Right lobe of liver (tissue), 6 donors: ENCODE data around the gene NCAPD3. TPM values are rescaled to one million over a fixed set of nuclear protein-coding genes. Genes with fewer than 3 reads are reported as not detected.
A peak's percentile ranks its signal among the peaks of the same experiment; 100 is the strongest.

Experiments used
- ATAC-seq, 4 donors: fragments of 200-7000 bp; cut with Tn5 transposase; one replicate each; pipeline ENCODE4 v1.9.1; 2020; ENCODE audit warnings: mild to moderate bottlenecking in 4 of 4, moderate library complexity in 4 of 4
- DNase-seq, 3 donors: peaks; one replicate each; pipeline ENCODE4 v3.0.0-alpha.2; 2020
- H3K27ac ChIP-seq, 3 donors: fragments of 200-600 bp; one replicate each; pipeline ENCODE4 v1.8.0; 2022
- H3K27me3 ChIP-seq, 2 donors: fragments of 200-600 bp; one replicate each; pipeline ENCODE4 v1.8.0; 2022
- H3K36me3 ChIP-seq, 4 donors: fragments of 200-600 bp; sonication (generic) in 1 of 4; one replicate each; pipeline versions ENCODE4 v1.5.1 to v1.8.0; 2017 to 2022; ENCODE audit warnings: control low read depth in 1 of 4
- H3K4me1 ChIP-seq, 4 donors: fragments of 200-600 bp; sonication (generic) in 1 of 4; one replicate each; pipeline versions ENCODE4 v1.5.1 to v1.8.0; 2017 to 2022; ENCODE audit warnings: control low read depth in 1 of 4
- H3K4me3 ChIP-seq, 3 donors: fragments of 200-600 bp; one replicate each; pipeline ENCODE4 v1.8.0; 2022
- H3K9me3 ChIP-seq, 4 donors: fragments of 200-600 bp; sonication (generic) in 1 of 4; one replicate each; pipeline versions ENCODE4 v1.5.1 to v1.8.0; 2017 to 2022; ENCODE audit warnings: control low read depth in 1 of 4
- POLR2A ChIP-seq: fragments of 450-650 bp; IDR thresholded peaks from one replicate; pipeline ENCODE4 v1.6.1; 2017; ENCODE audit warnings: antibody characterized with exemption, mild to moderate bottlenecking
- WGBS: methylation state at CpG from one replicate; pipeline ENCODE4 v1.1.6; 2018; ENCODE audit warnings: low coverage, low lambda C conversion rate; ENCODE audit not compliant: insufficient coverage; ENCODE audit errors: missing lambda C conversion rate; 5-methylcytosine and 5-hydroxymethylcytosine counted together
- intact Hi-C, 2 donors: fragments of 100-400 bp; cut with DNase I; formaldehyde crosslinking; loops; one replicate each; pipeline versions ENCODE4 v1.11.2 to v1.14.1; 2022
- total RNA-seq, 6 experiments: library from RNA; depleted of rRNA in 2 of 6; stranded (reverse); fragments of >200 nt in 2 of 6; fragmentation: NEBNext Ultra II Directional in 3 of 6; extraction: Animal tissue kit (Norgen Biotek cat#: 25700) in 3 of 6; gene quantifications; one replicate each; pipeline versions ENCODE4 v1.1.0 to v1.2.4, GENCODE V29; 2016 to 2023
- TF ChIP-seq, protein P1 (sequence below), 4 donors: fragments of 200-600 bp in 3 of 4; fragments of 450-650 bp in 1 of 4; IDR thresholded peaks; one replicate each; pipeline versions ENCODE4 v1.5.1 to v1.8.0; 2016 to 2022; ENCODE audit warnings: antibody characterized with exemption in 4 of 4, mild to moderate bottlenecking in 2 of 4
- donor health status: DM: no; HTN: yes; CAD: no.
- donor health status: DM: no; HTN: no; CAD: no.
- donor health status: DM: no; HTN: no; CAD: no.
- donor health status: DM: no; HTN: yes; CAD: no.
- donor health status: DM: no; HTN: yes; CAD: no.

The NCAPD3 gene
- total RNA-seq, 6 experiments from 2014 or later, result 11.9 to 21.8 (median 15.5) TPM

DNA sequence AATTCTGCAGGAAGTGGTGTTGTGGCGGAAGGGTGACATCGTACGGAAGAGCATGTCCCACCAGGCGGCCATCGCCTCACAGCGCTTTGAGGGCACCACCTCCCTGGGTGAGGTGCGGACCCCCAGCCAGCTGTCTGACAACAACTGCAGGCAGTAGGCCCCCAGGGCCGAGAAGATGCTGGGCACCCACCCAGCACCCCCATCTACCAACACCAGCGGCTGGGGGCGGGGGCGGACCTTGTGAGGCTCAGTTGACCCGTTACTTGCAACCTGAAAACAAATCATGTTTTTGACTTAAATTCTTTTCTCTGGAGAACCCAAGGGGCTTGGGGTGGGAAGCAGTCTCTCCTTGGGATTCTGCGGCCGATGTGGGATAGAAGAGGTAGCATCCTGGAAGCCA is 21.7 kb upstream of the NCAPD3 start:
- no peak for TF ChIP-seq POLR2A
- TF ChIP-seq, protein P1, sequence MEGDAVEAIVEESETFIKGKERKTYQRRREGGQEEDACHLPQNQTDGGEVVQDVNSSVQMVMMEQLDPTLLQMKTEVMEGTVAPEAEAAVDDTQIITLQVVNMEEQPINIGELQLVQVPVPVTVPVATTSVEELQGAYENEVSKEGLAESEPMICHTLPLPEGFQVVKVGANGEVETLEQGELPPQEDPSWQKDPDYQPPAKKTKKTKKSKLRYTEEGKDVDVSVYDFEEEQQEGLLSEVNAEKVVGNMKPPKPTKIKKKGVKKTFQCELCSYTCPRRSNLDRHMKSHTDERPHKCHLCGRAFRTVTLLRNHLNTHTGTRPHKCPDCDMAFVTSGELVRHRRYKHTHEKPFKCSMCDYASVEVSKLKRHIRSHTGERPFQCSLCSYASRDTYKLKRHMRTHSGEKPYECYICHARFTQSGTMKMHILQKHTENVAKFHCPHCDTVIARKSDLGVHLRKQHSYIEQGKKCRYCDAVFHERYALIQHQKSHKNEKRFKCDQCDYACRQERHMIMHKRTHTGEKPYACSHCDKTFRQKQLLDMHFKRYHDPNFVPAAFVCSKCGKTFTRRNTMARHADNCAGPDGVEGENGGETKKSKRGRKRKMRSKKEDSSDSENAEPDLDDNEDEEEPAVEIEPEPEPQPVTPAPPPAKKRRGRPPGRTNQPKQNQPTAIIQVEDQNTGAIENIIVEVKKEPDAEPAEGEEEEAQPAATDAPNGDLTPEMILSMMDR (IDR thresholded peaks at IDR 0.05), result no peak
- intact Hi-C loops, result no loop called here
- DNase-seq (no peak), ATAC-seq (no peak)
- H3K36me3 ChIP-seq, result peaks cover 0 to 83% (median 16%) of the 10 kb centered on the region in 4 donors
- 82% methylated on average over 2 of the region's 14 CpGs for WGBS
- no peak overlapping the region for H3K27ac ChIP-seq
- H3K9me3 ChIP-seq, result no peaks in the 10 kb centered on the region
- H3K4me1 ChIP-seq, result peaks cover 0 to 9% (median 3%) of the 10 kb centered on the region in 4 donors
- no peak overlapping the region for H3K4me3 ChIP-seq
- H3K27me3 ChIP-seq, result no peaks in the 10 kb centered on the region

DNA sequence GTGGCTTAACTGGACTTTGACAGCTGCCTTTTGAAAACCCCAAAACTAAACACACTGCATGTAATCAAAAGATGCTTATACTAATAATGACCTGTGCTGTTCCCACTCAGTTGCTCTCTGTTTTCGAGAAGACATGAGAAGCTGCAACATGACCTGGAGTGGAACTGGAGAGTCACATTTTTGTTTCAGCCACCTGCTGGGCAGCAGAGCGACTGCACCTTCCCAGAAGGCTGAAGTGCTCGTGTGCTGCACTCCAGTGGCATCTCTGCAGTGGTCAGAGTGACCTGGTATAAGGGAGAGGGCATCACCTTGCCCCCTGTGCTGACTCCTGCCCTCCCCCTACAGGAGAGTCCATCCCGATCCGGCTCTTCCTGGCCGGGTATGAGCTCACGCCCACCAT is 20.8 kb upstream of the NCAPD3 start:
- intact Hi-C loops, result no loop called here
- H3K9me3 ChIP-seq, result no peaks in the 10 kb centered on the region
- DNase-seq (no peak), ATAC-seq (peak; percentile 75 to 86 (median 83))
- H3K4me1 ChIP-seq, result peaks cover 0 to under 1% (median 0%) of the 10 kb centered on the region in 4 donors
- H3K27ac ChIP-seq, result no peak overlapping the region
- no peak for TF ChIP-seq POLR2A
- TF ChIP-seq, protein P1 (IDR thresholded peaks at IDR 0.05), result peak; percentile 43 to 54 (median 50)
- H3K27me3 ChIP-seq, result no peaks in the 10 kb centered on the region
- WGBS, result 49% methylated on average over 5 of the region's 7 CpGs
- peaks cover 0 to 87% (median 16%) of the 10 kb centered on the region in 4 donors for H3K36me3 ChIP-seq
- H3K4me3 ChIP-seq, result no peak overlapping the region

DNA sequence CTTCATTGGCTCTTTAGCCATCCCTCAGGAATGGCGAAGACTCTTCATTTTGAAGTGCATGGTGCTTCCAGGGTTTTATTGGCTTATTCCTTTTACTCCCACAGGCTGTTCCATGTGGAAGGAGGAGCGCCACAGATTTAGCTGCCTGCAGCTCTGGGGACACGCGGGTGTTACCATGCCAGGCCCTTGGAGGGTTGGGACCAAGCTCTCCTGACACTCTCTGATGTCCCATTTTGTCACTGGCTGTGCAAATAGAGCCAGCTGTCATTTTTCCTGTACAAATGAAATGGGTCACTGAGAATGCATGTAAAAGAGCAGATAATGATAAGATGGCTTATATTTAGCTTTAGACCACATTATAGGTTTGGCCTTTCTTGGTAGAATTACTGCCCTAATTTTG is 20.1 kb upstream of the NCAPD3 start:
- peaks cover 0 to 87% (median 17%) of the 10 kb centered on the region in 4 donors for H3K36me3 ChIP-seq
- no peak for DNase-seq
- no peak overlapping the region for H3K27ac ChIP-seq
- intact Hi-C loops, result no loop called here
- H3K9me3 ChIP-seq, result no peaks in the 10 kb centered on the region
- H3K27me3 ChIP-seq, result no peaks in the 10 kb centered on the region
- no peak overlapping the region for H3K4me3 ChIP-seq
- H3K4me1 ChIP-seq, result no peaks in the 10 kb centered on the region
- no peak for ATAC-seq
- 93% methylated on average over 4 of the region's 4 CpGs for WGBS
- TF ChIP-seq POLR2A, result no peak
- TF ChIP-seq, protein P1 (IDR thresholded peaks at IDR 0.05), result no peak

DNA sequence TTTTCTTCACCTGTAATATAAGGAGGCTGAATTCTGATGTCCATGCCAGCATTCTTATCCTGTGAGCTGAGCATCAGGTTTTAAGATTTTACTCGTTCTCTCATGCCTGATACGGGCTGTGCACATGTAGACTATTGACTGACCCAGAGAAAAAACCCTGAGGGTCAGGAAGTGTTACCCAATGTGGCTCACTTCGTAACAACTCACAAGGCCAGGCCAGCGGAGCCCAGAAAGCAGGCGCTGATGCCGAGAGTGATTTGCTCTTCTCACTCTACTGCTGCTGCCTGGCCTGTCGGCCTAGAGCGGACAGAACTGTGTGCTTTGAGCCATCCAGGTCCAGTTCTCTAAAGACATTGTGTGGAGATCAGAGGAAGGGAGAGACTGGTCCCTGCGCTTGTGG is 18.6 kb upstream of the NCAPD3 start:
- WGBS, result 24% methylated on average over 9 of the region's 9 CpGs
- ATAC-seq, result peak in 1 of 4 donors; percentile 52
- Histone ChIP-seq H3K4me3 (no peak overlapping the region), H3K27me3 (no peaks in the 10 kb centered on the region), H3K36me3 (peaks cover 0 to 73% (median 12%) of the 10 kb centered on the region in 4 donors), H3K4me1 (no peaks in the 10 kb centered on the region), H3K27ac (no peak overlapping the region), H3K9me3 (no peaks in the 10 kb centered on the region)
- intact Hi-C loops, result no loop called here
- DNase-seq, result peak in 1 of 3 donors; percentile 71
- TF ChIP-seq, protein P1 (IDR thresholded peaks at IDR 0.05), result no peak
- TF ChIP-seq POLR2A, result no peak

DNA sequence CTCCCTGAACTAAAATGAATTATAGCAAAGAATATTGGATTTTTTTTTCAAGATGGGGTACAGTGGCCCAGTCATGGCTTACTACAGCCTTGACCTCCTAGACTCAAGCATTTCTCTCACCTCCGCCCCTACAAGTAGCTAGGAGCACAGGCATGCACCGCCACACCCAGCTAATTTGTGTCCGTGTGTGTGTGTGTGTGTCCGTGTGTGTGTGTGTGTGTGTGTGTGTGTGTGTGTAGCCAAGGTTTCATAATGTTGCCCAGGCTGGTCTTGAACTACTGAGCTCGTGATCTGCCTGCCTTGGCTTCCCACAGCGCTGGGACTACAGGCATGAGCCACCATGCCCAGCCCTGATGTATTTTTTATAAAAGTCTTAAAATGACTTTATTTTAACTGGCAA is 16.8 kb upstream of the NCAPD3 start:
- WGBS, result 64% methylated on average over 5 of the region's 6 CpGs
- Histone ChIP-seq H3K4me3 (no peak overlapping the region), H3K27me3 (no peaks in the 10 kb centered on the region), H3K4me1 (peaks cover 0 to 3% (median under 1%) of the 10 kb centered on the region in 4 donors), H3K27ac (no peak overlapping the region), H3K9me3 (no peaks in the 10 kb centered on the region), H3K36me3 (peaks cover 0 to 58% (median 11%) of the 10 kb centered on the region in 4 donors)
- no peak for DNase-seq
- intact Hi-C loops, result no loop called here
- TF ChIP-seq, protein P1 (IDR thresholded peaks at IDR 0.05), result no peak
- TF ChIP-seq POLR2A, result no peak
- ATAC-seq, result no peak
